Esophagus squamous epithelium (tissue), 5 donors: ENCODE measurements around the gene PET100. TPM values are rescaled to one million over a fixed set of nuclear protein-coding genes. Genes with fewer than 3 reads are reported as not detected.
"Not testable (repeated sequence)": the region's sequence is repeated elsewhere in the genome, so short reads cannot be mapped to it uniquely, and the experiment has no call there.

Experiments
- DNase-seq: peaks from one replicate; lab custom pipeline; 2025; lab: John Stamatoyannopoulos, UW
- H3K27ac ChIP-seq, 4 donors: fragments of 200-600 bp; sonication (generic); one replicate each; pipeline ENCODE4 v1.5.1; 2016 to 2019; ENCODE audit warnings: mild to moderate bottlenecking in 1 of 4
- H3K27me3 ChIP-seq, 4 donors: fragments of 200-600 bp; sonication (generic); 1 replicate in 3 of 4; 2 replicates in 1 of 4; pipeline versions ENCODE4 v1.5.1 to v1.6.0; 2017 to 2021; ENCODE audit warnings: antibody characterized with exemption in 1 of 4
- H3K36me3 ChIP-seq, 3 donors: fragments of 200-600 bp; sonication (generic); one replicate each; pipeline ENCODE4 v1.5.1; 2016 to 2019
- H3K4me1 ChIP-seq, 3 donors: fragments of 200-600 bp; sonication (generic); one replicate each; pipeline ENCODE4 v1.5.1; 2017 to 2019
- H3K4me3 ChIP-seq, 4 donors: fragments of 200-600 bp; sonication (generic); 1 replicate in 3 of 4; 2 replicates in 1 of 4; pipeline ENCODE4 v1.5.1; 2016 to 2019; ENCODE audit warnings: mild to moderate bottlenecking in 2 of 4, moderate library complexity in 1 of 4
- H3K9me3 ChIP-seq, 3 donors: fragments of 200-600 bp; sonication (generic); one replicate each; pipeline ENCODE4 v1.5.1; 2016 to 2019
- POLR2A ChIP-seq, 4 donors: fragments of 450-650 bp; IDR thresholded peaks; one replicate each; pipeline ENCODE4 v1.6.1; 2017; ENCODE audit warnings: antibody characterized with exemption in 4 of 4, mild to moderate bottlenecking in 4 of 4, moderate library complexity in 3 of 4
- WGBS, 2 donors: methylation state at CpG; one replicate each; pipeline ENCODE4 v1.1.5; 2018; 5-methylcytosine and 5-hydroxymethylcytosine counted together
- intact Hi-C: fragments of 100-400 bp; cut with DNase I; formaldehyde crosslinking; loops from one replicate; pipeline ENCODE4 v1.15.0; 2022
- total RNA-seq, 4 donors: library from RNA; depleted of rRNA; stranded (reverse); fragments of >200 nt; gene quantifications; one replicate each; pipeline ENCODE4 v1.1.0, GENCODE V29; 2016
- TF ChIP-seq, protein P1 (sequence below), 6 experiments: fragments of 450-650 bp in 4 of 6; fragments of 200-600 bp in 2 of 6; sonication (generic) in 2 of 6; IDR thresholded peaks; one replicate each; pipeline ENCODE4 v1.5.1; 2016 to 2019; ENCODE audit warnings: antibody characterized with exemption in 6 of 6, mild to moderate bottlenecking in 4 of 6, moderate library complexity in 4 of 6
- donor health status: DM: yes; HTN: yes; CAD: no.

PET100 gene
- total RNA-seq, 4 donors from 2014 or later: 22.9 to 43.1 (median 25.7) TPM

DNA sequence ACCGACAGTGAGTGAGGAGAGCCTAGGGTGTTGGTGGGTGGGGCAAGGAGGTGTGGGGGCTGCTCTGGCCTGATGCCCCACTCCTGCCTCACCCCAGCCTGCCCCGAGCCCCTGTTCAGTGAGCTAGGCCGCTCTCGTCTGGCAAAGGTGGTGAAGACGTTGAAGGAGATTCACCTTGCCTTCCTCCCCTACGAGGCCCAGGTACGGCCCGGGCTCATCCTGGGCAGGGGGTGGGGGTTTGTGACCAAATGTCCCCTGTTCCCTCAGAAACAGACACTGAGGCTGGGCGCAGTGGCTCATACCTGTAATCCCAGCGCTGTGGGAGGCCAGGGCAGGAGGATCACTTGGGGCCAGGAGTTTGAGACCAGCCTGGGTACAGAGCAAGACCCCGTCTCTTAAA is 11.2 kb downstream of the PET100 start:
- Histone ChIP-seq H3K27me3 (peaks cover 0 to 64% (median 0%) of the 10 kb centered on the region in 4 donors), H3K4me1 (peaks cover 0 to 31% (median 0%) of the 10 kb centered on the region in 3 donors), H3K27ac (no peak overlapping the region), H3K4me3 (no peak overlapping the region), H3K9me3 (no peaks in the 10 kb centered on the region), H3K36me3 (peaks cover 0 to 37% (median 0%) of the 10 kb centered on the region in 3 donors)
- intact Hi-C loops: no loop called here
- 100% methylated on average over 3 to 5 of the region's 11 CpGs for WGBS, 2 donors
- TF ChIP-seq, protein P1, sequence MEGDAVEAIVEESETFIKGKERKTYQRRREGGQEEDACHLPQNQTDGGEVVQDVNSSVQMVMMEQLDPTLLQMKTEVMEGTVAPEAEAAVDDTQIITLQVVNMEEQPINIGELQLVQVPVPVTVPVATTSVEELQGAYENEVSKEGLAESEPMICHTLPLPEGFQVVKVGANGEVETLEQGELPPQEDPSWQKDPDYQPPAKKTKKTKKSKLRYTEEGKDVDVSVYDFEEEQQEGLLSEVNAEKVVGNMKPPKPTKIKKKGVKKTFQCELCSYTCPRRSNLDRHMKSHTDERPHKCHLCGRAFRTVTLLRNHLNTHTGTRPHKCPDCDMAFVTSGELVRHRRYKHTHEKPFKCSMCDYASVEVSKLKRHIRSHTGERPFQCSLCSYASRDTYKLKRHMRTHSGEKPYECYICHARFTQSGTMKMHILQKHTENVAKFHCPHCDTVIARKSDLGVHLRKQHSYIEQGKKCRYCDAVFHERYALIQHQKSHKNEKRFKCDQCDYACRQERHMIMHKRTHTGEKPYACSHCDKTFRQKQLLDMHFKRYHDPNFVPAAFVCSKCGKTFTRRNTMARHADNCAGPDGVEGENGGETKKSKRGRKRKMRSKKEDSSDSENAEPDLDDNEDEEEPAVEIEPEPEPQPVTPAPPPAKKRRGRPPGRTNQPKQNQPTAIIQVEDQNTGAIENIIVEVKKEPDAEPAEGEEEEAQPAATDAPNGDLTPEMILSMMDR (IDR thresholded peaks at IDR 0.05): no peak
- no peak for TF ChIP-seq POLR2A (IDR thresholded peaks at IDR 0.05)
- DNase-seq: no peak

DNA sequence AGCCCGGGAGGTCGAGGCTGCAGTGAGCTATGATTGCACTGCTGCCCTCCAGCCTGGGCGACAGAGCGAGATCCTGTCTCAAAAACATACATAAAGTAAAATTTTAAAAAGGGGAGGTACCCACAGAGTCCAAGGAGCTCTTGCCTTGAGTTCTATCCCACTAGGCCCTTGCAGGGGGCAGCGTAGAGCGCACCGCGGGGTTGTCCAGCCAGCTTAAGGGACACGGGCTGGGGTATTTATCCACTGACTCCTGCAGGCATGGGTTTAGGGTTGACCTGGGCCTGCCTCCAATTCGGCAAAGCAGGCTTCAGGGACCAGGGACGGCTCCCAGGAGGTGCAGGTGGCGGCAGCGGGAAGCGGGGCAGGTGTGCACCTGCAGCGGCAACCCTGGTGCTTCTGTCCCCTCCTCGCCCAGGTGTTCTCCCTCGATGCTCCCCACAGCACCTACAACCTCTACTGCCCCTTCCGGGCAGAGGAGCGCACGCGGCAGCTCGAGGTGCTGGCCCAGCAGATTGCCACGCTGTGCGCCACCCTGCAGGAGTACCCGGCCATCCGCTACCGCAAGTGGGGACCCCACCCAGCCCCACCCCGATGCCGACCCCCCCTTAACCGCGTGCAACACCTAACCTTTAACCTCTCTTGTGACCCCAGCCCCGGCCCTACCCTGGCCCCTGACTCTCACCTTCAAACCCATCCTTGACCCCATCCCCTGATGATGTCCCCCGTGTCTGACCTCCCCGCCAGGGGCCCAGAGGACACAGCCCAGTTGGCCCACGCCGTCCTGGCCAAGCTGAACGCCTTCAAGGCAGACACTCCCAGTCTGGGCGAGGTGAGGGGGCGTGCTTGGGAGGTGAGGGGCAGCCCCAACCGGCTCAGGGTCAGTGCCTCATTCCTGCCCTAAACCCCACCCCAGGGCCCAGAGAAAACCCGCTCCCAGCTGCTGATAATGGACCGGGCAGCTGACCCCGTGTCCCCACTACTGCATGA is 12.0 kb downstream of the PET100 start:
- H3K36me3 ChIP-seq: peaks cover 0 to 44% (median 4%) of the 10 kb centered on the region in 3 donors
- 85 to 89% methylated on average over 10 to 14 of the region's 43 CpGs for WGBS, 2 donors
- intact Hi-C loops: no loop called here
- H3K9me3 ChIP-seq: no peaks in the 10 kb centered on the region
- H3K4me3 ChIP-seq: no peak overlapping the region
- no peak for DNase-seq
- peaks cover 0 to 23% (median 0%) of the 10 kb centered on the region in 3 donors for H3K4me1 ChIP-seq
- TF ChIP-seq POLR2A (IDR thresholded peaks at IDR 0.05): no peak
- TF ChIP-seq, protein P1 (IDR thresholded peaks at IDR 0.05): no peak
- peaks cover 0 to 63% (median 0%) of the 10 kb centered on the region in 4 donors for H3K27me3 ChIP-seq
- H3K27ac ChIP-seq: no peak overlapping the region

DNA sequence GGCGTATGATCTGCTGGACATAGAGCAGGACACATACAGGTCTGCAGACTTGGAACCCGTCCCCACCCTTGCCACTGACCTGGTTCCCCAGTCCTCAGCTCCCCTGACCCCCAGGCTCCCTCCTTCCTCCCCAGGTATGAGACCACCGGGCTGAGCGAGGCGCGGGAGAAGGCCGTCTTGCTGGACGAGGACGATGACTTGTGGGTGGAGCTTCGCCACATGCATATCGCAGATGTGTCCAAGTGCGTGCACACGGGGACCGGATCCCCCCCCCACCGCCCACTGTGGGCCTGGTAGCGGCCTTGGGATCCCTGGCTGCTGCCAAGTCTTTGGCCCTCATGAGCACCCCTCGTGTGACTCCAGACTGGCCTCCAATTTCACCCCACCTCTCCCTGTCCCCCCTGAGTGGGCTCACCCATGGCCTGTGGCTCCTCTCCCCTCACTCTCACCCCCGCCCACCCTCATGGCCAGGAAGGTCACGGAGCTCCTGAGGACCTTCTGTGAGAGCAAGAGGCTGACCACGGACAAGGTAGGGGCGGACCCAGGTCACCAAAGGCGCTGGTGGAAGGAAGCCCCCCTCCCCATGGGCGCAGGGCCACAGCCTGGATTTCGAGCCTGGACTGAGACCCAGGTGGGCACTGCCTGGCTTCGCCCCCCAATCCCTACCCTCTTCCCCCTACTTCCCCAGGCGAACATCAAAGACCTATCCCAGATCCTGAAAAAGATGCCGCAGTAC is 12.9 kb downstream of the PET100 start:
- intact Hi-C loops: no loop called here

DNA sequence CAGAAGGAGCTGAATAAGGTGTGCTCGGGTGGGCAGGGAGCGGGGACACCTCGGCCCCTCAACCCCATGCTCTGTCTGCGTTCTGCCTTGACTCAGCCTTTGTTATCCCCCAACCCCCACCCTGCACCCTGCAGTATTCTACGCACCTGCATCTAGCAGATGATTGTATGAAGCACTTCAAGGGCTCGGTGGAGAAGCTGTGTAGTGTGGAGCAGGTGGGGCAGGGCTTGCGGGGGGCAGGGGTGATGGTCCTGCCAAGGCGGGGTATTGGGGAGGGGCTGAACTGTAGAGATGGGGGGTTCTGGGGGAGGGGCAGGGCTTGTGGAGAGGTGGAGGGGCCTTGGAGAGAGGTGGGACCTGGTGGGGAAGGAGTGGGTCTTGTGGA is 13.4 kb downstream of the PET100 start:
- no peak for DNase-seq
- TF ChIP-seq, protein P1 (IDR thresholded peaks at IDR 0.05): no peak
- no peak for TF ChIP-seq POLR2A (IDR thresholded peaks at IDR 0.05)
- Histone ChIP-seq H3K27ac (no peak overlapping the region), H3K9me3 (no peaks in the 10 kb centered on the region), H3K4me1 (peaks cover 0 to 9% (median 0%) of the 10 kb centered on the region in 3 donors), H3K27me3 (peaks cover 0 to 56% (median 0%) of the 10 kb centered on the region in 4 donors), H3K36me3 (peaks cover 0 to 57% (median 4%) of the 10 kb centered on the region in 3 donors), H3K4me3 (no peak overlapping the region)
- intact Hi-C loops: no loop called here
- 93% methylated on average over 5 to 8 of the region's 8 CpGs for WGBS, 2 donors

More for the DNA sequence above, 12.9 kb downstream of the PET100 start:
- no peak for DNase-seq
- WGBS, 2 donors: 92% methylated on average over 14 to 17 of the region's 27 CpGs
- no peak overlapping the region for H3K27ac ChIP-seq
- peaks cover 0 to 14% (median 0%) of the 10 kb centered on the region in 3 donors for H3K4me1 ChIP-seq
- no peak for TF ChIP-seq POLR2A (IDR thresholded peaks at IDR 0.05)
- TF ChIP-seq, protein P1 (IDR thresholded peaks at IDR 0.05): no peak
- H3K27me3 ChIP-seq: peaks cover 0 to 62% (median 0%) of the 10 kb centered on the region in 4 donors
- peaks cover 0 to 53% (median 4%) of the 10 kb centered on the region in 3 donors for H3K36me3 ChIP-seq
- H3K9me3 ChIP-seq: no peaks in the 10 kb centered on the region
- no peak overlapping the region for H3K4me3 ChIP-seq

DNA sequence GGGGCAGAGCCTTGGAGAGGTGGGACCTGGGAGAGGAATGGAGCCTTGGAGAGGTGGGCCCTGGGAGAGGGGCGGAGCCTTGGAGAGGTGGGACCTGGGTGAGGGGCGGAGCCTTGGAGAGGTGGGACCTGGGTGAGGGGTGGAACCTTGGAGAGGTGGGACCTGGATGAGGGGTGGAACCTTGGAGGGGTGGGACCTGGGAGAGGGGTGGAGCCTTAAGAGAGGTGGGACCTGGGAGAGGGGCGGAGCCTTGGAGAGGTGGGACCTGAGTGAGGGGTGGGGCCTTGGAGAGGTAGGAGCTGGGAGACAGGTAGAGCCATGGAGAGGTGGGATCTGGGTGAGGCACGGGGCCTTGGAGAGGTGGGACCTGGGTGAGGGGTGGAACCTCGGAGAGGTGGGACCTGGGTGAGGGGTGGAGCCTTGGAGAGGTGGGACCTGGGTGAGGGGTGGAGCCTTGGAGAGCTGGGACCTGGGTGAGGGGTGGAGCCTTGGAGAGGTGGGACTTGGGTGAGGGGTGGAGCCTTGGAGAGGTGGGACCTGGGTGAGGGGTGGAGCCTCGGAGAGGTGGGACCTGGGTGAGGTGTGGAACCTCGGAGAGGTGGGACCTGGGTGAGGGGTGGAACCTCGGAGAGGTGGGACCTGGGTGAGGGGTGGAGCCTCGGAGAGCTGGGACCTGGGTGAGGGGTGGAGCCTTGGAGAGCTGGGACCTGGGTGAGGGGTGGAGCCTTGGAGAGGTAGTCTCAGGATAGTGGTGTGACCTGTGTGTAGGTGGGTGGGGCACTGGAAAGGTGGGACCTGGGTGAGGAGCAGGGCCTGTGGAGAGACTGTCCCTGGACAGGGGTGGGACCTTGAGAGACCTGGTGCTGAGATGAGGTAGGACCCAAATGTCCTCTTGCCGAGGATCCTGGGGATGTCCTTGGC is 14.3 kb downstream of the PET100 start:
- intact Hi-C loops, DNase-seq, H3K4me1 ChIP-seq, H3K9me3 ChIP-seq, H3K27ac ChIP-seq, H3K4me3 ChIP-seq: not testable (repeated sequence)
- Histone ChIP-seq H3K27me3 (peaks cover 0 to 49% (median 0%) of the 10 kb centered on the region in 4 donors), H3K36me3 (peaks cover 0 to 57% (median 4%) of the 10 kb centered on the region in 3 donors)
- WGBS, 2 donors: 57 to 64% methylated on average over 8 to 9 of the region's 10 CpGs
